IPS-NIHi11 (cell line): Measurements from ENCODE around the gene GOLM1.

ENCODE experiments used
- DNase-seq: peaks from one replicate; pipeline ENCODE4 v3.0.0; 2012; ENCODE audit warnings: mixed read lengths, low spot score

GOLM1 gene

GRCh38 chr9:85981369-85981768 lies 118.0 kb downstream of the GOLM1 start:
- no peak for DNase-seq

GRCh38 chr9:85978496-85978895 lies 120.9 kb downstream of the GOLM1 start:
- DNase-seq = no peak
